Adipose tissue (tissue), 3 donors: ENCODE results near the gene ATP6V1F. TPM values are rescaled to one million over a fixed set of nuclear protein-coding genes. Genes with fewer than 3 reads are reported as not detected.
"Not testable (repeated sequence)": the region's sequence is repeated elsewhere in the genome, so short reads cannot be mapped to it uniquely, and the experiment has no call there.

Experiments used
- H3K27ac ChIP-seq: one replicate; pipeline ENCODE4 v1.5.1; 2013; ENCODE audit warnings: low read depth, low read length
- WGBS, 3 donors: extraction: QIAGEN DNeasy Blood & Tissue Kit; methylation state at CpG; one replicate each; pipeline ENCODE4 v1.1.7; 2013; 5-methylcytosine and 5-hydroxymethylcytosine counted together
- polyA plus RNA-seq, 3 donors: library from polyadenylated mRNA; stranded (reverse); fragments of 200-250 nt; gene quantifications; one replicate each; pipeline ENCODE4 v1.2.3, GENCODE V29; 2013
- donor health status: healthy with polysubstance abuse.
- donor health status: Bipolar disorder and iron deficiency.
- donor health status: healthy.

Gene ATP6V1F
- polyA plus RNA-seq, 3 donors, result 76.4 to 216 (median 158) TPM

DNA sequence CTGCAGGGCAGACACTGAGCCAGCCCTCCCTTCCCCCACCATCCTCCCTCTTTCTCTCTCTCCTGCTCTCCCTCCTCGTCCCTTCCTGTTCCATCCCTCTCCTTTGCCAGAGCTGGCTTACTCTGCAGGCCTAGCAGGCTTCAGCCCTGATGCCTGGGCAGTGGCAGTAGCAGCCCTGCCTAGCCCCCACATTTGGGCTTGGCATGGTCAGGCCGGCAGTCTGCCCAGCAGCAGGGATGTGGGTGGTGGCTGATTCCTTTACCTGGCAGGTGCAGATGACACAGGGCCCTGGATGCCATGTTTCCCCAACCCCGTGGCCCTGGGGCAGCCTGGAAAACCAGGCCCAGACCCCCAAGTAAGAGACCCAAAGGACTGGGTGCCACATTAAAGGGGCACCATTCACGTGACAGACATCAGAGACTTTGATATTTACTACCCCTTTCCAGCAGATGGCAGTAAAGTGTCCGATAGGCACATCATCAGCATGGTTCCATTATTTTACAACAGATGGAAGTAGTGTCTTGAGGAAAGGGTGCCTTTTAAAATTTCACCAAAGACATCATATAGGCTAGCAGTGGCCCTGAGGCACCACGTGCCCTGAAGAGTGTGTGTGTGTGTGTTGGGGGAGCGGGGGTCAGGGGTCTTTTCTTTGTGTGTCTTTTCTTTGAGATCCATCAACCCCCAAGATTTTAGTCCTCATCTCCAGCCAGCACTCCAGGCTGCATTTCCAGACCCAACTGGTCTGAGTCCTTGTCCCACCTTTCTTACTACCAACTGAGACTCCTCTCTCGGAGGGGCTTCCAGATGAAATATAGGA is 41.9 kb downstream of the ATP6V1F start:
- WGBS, 3 donors, result 30 to 41% (median 36%) methylated on average over 8 of the region's 8 CpGs
- H3K27ac ChIP-seq, result no peak overlapping the region

DNA sequence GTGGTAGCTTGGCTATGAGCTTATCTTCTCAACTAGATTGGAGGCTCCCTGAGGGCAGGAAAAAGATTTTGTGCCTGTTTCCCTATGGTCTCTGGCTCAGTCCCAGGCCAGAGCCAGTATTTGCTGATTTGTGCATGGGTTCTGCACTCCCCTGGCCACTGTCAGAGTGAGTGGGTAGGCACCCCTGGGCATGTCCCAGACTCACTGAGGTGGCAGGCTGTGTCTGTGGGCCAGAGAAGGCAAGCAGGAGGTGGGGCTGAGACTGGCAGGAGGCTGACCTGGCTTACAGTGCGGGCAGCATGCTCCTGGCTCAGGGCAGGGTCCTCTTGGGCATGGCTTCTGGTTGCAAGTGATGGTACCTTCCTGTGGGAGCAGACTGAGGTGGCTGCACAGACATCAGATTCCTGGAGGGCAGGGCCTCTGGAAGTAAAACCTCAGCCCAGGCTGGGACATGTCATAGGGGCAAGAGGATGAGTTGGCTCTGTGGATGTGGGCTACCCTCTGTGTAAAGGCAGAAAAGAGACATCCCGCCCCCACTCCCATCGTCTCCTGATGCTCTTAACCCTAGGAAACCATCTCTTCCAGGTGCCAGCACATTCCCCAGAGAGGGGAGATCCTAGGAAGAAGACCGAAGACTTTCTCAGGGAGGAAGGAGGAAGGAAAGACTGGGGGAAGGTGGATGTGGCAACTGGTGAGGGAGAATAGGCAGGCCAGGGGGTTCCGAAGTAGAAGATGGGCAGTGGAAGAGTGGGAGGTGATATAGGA is 43.5 kb downstream of the ATP6V1F start:
- 71 to 85% (median 80%) methylated on average over 5 of the region's 5 CpGs for WGBS, 3 donors
- H3K27ac ChIP-seq, result no peak overlapping the region

DNA sequence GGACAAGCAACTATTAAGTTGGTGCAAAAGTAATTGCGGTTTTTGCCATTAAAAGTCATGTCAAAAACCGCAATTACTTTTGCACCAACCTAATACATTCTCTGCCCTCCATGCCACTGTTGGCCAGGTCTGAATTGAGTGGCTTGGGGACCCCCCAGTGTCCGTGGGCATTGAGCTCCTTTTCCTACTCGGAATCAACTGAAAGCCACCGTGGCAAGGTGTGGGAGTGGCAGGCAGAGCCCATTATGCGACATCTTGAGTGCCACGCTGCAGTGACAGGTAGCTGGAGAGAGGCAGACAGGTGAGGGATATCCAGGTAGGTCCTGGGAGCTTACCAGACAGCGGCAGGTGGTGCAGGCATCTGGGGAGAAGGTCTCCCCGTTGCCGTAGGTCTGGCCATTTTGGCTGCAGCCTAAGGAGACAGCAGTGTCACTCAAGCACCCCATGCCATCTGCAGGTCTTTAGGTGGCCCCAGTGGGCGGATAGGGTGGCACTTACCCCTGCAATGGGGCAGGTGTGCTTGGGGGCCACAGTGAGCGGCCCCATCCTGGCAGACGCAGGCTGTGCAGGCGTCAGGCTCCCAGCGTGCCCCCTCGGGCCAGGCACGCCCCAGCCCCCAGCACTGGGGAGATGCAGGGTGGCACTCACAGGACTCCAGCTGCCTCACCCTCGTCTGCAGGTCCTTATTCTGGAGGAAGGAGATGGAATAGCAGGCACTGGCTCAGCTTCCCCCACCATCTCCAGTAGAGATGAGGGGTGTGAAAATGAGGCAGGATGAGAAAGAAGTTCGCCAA is 44.3 kb downstream of the ATP6V1F start:
- no peak overlapping the region for H3K27ac ChIP-seq
- WGBS, 3 donors, result 81 to 89% (median 86%) methylated on average over 18 to 19 of the region's 19 CpGs

DNA sequence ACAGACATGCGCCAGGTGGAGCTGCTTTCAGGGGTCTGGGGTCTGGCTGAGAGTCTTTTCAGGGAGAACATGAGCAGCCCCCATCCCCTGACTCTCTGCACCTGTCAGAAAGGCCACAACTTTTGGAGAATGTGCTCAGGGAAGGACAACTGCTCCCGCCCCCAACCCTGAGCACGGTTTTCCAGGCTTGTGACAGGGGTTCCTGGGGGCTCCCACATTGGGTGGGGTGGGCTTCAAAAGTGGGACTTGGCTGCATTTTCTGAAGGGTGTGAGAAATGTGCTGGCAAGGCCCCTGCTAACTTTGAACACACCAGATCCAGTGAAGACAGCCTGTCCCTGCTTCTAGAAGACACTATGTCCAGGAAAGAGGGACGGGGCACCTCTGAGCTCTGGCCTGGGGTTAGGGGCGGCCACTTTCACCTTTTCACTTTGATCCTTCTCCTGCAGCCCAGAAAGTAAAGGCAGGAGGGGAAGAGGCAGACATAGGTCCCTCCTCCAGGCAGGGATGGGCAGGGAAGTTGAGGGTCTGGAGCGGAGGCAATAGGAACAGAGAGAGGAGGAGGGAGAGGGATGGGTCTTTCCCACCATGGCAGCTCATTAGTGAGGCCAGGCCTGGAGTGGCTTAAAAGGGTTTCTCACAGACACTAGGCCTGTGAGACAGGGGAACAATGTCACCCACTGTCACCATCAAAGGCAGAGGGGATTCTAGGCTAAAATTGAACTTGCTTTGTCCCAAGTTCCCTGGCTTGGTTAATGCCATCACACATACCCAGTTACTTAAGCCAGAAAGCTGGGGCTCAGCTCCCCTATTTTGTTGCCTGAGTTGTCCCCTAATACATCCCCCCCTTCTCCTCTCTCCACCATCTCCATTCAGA is 46.3 kb downstream of the ATP6V1F start:
- no peak overlapping the region for H3K27ac ChIP-seq
- 86 to 93% (median 90%) methylated on average over 6 of the region's 6 CpGs for WGBS, 3 donors

DNA sequence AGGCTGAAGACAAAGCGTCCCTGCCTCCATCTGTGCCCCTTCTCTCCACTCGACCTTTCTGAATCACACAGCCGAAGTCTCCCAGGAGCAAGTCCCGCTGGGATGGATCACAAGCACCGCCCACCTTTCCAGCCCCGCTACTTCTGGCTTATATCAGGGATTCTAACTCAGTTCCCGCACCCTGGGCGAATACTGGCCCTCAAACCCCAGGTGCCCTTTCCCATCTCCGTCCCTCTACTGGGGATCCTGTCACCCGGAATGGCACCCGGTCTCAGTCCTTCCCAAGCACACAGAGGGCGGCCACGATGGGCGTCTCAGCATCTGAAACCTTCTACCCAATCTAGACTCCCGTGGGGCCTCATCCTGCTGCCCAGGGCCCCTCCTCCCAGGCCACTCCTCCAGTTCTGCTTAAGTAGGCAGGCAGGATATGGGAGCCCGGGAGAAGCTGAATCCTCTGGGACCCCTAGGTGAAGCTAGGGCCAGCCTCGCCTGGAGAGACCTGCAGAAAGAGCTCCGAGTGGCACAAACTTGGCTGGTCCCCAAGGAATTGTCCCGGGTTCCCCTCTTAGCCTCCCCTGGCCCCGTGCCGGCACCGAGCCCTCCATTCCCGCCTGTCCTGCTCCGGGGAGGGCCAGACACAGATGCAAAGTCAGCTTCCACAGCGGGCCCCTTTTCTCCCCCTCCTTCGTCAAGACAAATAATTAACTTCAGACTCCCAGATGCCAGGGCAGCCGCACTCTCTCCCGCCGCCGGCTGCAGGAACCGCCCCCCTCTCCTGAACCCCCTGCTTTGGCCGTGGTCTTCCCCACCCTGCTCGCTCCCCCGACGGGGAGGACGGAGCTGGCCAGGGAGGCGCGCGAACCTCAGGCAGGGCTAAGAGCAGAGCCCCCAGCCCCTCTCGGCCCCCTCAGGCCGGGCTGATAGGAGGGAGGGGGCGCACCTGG is 47.2 kb downstream of the ATP6V1F start:
- no peak overlapping the region for H3K27ac ChIP-seq
- 11 to 17% (median 16%) methylated on average over 40 to 42 of the region's 42 CpGs for WGBS, 3 donors

DNA sequence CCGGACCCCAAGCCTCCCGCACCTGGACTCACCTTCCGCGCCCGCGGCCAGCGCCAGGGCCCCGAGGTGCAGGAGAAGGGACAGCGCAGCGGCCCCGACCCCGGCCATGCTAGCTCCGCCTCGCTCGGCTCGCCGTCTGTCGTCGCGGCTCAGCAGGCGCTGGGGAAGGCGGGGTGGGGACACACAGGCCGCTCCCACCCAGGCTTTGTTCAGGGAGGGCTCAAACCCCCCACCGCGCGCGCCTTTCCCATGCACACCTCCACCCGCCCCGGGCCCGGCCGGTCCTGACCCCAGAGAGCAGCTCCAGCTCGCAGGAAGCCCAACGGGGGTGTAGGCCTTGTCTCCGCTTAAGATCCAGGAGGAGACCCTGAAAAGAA is 47.9 kb downstream of the ATP6V1F start, which contains the start of gene KCP:
Gene KCP (minus strand): TSS at position 141 of the 377 bp plus-strand sequence. CDS start 33 bp downstream, at position 108.
- WGBS, 3 donors, result 20 to 37% (median 34%) methylated on average over 28 to 34 of the region's 34 CpGs
- H3K27ac ChIP-seq, result no peak within 1 kb of the TSS

DNA sequence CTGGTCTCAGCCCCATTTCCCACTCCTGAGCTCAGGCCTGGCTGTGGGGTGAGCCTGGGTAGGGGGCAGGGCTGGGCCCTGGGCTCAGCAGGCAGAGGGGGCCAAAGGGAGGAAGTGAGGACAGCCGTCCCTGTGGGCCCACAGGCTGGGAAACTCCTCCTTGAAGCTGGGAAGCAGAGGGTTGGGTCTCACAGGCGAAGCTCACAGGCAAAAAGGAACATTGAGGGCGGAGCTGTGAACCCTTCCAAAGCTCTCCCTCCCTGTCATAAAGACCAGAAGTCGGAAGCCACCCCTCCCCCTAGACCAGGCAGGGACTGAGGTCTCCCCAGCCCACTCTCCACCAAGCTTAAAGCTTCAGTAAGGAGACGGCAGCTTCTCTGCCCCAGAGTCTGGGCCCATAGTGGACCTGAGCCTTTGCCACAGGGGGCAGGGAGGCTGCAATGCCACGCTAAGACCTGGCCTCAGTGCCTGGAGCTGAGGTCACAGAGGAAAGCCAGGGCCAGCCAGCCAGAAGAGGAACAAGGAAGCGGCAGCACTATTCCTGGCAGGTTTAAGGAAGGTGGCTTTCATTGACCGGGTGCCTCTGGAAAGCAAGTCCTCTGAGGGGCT is 48.9 kb downstream of the ATP6V1F start:
- no peak overlapping the region for H3K27ac ChIP-seq
- WGBS, 3 donors, result 46 to 79% (median 47%) methylated on average over 8 of the region's 8 CpGs

DNA sequence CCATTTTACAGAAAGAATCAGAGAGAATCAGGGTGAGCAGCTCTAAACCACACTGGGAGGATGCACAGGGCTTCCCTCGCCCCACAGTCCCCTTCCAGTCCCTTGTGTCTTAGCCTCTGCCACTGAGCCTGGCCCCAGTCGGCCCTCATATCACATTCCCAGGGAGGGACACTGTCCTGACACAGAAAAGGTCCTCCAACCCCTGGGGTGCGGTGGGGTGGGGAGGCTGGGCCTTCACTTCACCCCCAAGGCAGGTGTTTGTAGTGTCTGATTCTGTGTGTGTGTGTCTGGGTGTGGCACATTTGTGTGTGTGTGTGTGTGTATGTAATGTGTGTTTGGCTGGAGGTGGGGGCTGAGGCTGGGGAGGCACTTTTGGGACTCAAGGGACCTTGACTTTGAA is 49.6 kb downstream of the ATP6V1F start:
- no peak overlapping the region for H3K27ac ChIP-seq
- WGBS, 3 donors, result 72 to 82% (median 78%) methylated on average over 3 of the region's 3 CpGs

DNA sequence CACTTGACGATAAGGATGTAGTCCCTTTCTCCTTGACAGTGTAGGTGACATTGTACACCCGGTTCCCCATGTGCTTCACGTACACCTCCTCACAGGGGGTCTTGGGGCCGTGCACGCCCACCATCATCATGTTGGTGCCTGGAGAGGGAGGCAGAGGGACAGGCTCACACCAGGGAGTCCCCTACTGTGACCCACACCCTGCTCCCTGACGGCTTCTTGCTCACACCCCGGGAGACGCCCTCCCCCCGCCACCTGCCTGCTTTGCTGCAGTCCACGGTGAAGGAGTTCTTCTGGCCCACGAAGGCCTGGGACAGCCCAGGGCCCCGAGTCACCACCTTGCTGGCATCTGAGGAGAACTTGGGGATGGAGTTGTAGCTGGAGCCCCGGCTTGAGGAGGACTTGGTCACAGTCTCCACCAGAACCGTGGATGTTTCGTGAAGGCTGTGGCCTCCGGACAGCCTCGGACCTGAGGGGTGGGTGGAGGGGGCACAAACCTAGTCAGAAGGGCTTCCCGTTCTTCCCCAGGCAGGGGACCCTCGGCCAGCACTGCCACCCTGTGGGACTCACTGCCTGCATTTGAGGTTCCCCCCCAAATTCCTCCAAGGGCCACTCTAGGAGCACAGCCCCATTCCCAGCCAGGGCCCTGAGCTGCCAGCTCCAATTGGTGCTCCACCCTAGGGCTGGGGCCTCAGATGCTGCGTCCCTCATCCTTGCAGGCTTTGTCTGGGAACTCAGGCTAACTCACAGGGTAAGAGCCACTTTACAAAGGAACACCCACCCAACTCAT is 50.2 kb downstream of the ATP6V1F start:
- 64 to 92% (median 90%) methylated on average over 4 to 10 of the region's 20 CpGs for WGBS, 3 donors
- not testable (repeated sequence) for H3K27ac ChIP-seq

DNA sequence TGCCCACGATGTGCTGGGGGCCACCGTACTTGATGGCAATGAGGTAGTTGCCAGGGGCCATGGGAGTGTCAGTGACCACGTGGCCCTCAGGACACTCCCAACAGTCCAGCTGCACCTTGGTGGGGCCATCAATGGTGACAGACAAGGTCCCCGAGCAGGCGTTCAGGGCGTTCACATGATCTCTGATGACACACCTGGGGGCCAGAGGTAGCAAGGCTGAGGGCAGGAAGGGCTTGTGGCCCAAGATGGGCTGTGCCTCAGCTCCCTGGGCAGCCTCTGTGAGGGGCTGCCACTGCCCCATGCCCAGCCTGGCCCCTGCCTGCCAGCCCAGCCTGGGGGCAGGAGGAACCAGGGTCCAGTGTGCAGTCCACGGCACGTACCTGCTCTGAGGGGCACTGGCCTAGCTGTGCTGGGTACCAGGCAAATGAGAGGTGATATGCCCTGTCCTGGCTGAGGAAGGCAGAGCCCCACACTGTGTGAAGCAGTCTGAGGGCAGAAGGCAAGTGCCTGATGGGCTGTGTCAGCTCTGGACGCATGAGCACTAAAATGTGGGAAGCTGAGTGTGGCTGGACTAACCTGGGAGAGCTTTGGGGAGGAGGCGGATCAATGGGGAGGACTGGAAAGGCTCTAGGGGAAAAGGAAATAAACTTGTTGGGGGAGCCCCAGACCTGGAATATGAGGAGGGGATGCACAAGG is 51.4 kb downstream of the ATP6V1F start:
- 72 to 88% (median 87%) methylated on average over 10 of the region's 10 CpGs for WGBS, 3 donors
- no peak overlapping the region for H3K27ac ChIP-seq

DNA sequence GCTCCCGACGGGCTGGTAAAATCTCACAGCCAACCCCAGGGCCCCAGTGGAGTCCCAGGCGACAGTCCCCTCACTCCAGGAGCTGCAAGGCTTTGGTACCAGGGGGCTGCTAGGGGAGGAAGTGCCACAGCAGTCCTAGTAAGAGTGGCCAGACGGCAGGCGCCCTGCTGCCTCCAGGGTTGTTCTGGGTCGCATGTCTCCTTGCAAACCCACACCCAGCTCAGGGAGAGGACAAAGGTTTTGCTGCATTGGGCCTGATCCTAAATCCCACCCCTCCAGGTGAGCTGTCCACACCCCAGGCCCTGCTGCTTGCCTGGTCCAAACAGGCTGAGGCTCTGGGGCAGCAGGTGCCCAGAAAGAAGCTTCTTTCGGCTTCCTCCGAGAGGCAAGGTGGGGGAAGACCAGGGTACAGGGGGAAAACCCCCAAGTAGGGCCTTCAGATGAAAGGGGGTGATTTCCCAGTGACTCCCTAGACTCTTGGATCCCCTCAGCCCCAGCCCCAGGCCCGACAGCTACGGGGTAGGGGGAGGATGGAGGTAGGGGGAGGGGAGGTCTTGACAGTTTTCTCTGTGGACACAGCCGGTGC is 52.0 kb downstream of the ATP6V1F start:
- WGBS, 3 donors, result 51 to 58% (median 57%) methylated on average over 10 to 11 of the region's 11 CpGs
- no peak overlapping the region for H3K27ac ChIP-seq

DNA sequence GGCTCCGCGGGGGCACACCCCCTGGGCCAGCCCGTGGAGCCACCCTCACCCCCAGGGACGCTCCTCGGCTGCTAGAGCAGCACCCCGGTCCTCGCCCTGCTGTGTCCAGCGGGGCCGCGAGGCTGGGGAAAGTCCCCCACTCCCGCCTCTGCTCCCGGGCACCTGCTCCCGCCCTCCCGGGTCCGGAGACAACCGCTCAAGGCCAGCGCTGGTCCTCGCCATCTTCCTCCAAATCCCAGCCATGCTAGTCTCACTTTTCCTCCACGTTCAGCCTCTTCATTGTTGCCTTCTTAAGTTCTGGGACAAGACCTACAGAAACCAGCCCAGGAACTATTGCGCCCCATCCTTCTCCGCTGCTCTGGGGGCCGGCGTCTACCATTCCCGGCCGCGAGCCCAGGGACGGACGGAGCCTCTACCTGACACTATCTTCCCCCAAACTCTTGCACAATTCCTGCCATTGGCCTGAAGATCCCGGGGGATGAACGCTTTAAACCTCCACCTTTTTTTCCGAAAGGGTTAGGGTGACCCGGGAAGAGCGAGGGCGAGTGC is 52.7 kb downstream of the ATP6V1F start:
- 5 to 13% (median 9%) methylated on average over 21 to 33 of the region's 34 CpGs for WGBS, 3 donors
- H3K27ac ChIP-seq, result no peak overlapping the region
